ENCODE measurements around the gene PEAK1.

DNA sequence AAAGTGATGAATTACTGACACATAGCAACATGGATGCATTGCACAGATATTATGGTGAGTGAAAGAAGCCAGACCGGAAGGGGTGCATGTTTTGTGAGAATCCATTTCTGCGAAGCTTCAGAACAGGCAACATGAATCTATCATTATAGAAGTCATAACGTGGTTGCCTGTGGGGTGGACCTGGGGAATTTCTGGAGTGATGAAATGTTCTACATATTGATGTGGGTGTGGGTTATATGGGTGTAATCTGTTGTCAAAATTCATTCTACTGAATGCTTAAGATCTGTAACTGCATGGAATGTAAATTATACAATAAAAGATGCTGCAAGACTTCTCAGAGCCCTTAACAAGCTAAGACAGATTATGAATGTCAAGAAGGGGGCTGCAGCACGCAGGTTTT, 323.8 kb downstream of the PEAK1 start:
- TF ChIP-seq EZH2 (IDR thresholded peaks at IDR 0.05; ENCODE audit: low read depth, unreplicated experiment) (no peak), CTCF (conservative IDR thresholded peaks at IDR 0.05; ENCODE audit: low read depth in 2 of 2) (no peak)
